PC-3 (cell line): ENCODE data around the gene MBD3L1. TPM values are rescaled to one million over a fixed set of nuclear protein-coding genes. Genes with fewer than 3 reads are reported as not detected.

ENCODE experiments used
- ATAC-seq: fragments of 200-7000 bp; cut with Tn5 transposase; 2 replicates; pipeline ENCODE4 v1.9.1; 2020; ENCODE audit warnings: mild to moderate bottlenecking, moderate library complexity
- BruUV-seq: library from RNA; stranded (reverse); fragments of 400-500 nt; replicated peaks from 2 replicates; lab custom pipeline; 2021; lab: Mats Ljungman, UMichigan
- CTCF ChIA-PET: fragments of 300-600 bp; sonication (Branson Sonifier 250); formaldehyde crosslinking; loops from one replicate; lab custom pipeline; 2022; ENCODE audit warnings: antibody characterized with exemption; lab: Charles Lee
- POLR2A ChIA-PET: fragments of 300-600 bp; sonication (Branson Sonifier 250); formaldehyde crosslinking; loops from one replicate; lab custom pipeline; 2022; ENCODE audit warnings: antibody characterized with exemption; ENCODE audit not compliant: unreplicated experiment; lab: Charles Lee
- DNase-seq: peaks from one replicate; pipeline ENCODE4 v3.0.0-alpha.2; 2015
- H2AFZ ChIP-seq: fragments of 300-600 bp; sonication (generic); 2 replicates; pipeline ENCODE4 v1.6.0; 2016; ENCODE audit warnings: antibody characterized with exemption, low read length
- H3F3A ChIP-seq: fragments of 300-600 bp; sonication (generic); one replicate; pipeline ENCODE4 v1.6.0; 2017; ENCODE audit warnings: antibody characterized with exemption, low read length, control low read depth, mild to moderate bottlenecking; ENCODE audit not compliant: unreplicated experiment
- H3K27ac ChIP-seq: fragments of 300-600 bp; sonication (generic); 2 replicates; pipeline ENCODE4 v1.5.1; 2016; ENCODE audit warnings: mild to moderate bottlenecking, low read length
- H3K27me3 ChIP-seq: fragments of 300-600 bp; sonication (generic); 2 replicates; pipeline ENCODE4 v1.6.1; 2016; ENCODE audit warnings: low read length, mixed read lengths
- H3K36me3 ChIP-seq: fragments of 300-600 bp; sonication (generic); 2 replicates; pipeline ENCODE4 v1.6.1; 2016; ENCODE audit warnings: low read depth, mixed run types, low read length, mixed read lengths
- H3K4me1 ChIP-seq: fragments of 300-600 bp; sonication (generic); 2 replicates; pipeline ENCODE4 v1.5.1; 2016; ENCODE audit warnings: low read length; ENCODE audit not compliant: insufficient read depth
- H3K4me2 ChIP-seq: fragments of 300-600 bp; sonication (generic); 2 replicates; pipeline ENCODE4 v1.6.0; 2016; ENCODE audit warnings: low read length
- H3K4me3 ChIP-seq: fragments of 300-600 bp; sonication (generic); 2 replicates; pipeline ENCODE4 v1.5.1; 2016; ENCODE audit warnings: mild to moderate bottlenecking, low read length, mixed read lengths
- H3K79me2 ChIP-seq: fragments of 300-600 bp; sonication (generic); 2 replicates; pipeline ENCODE4 v1.6.1; 2017; ENCODE audit warnings: low read length, mixed read lengths
- H3K9ac ChIP-seq: fragments of 300-600 bp; sonication (generic); 2 replicates; pipeline ENCODE4 v1.6.0; 2016; ENCODE audit warnings: mild to moderate bottlenecking, low read length
- H3K9me2 ChIP-seq: fragments of 300-600 bp; sonication (generic); replicated peaks from 2 replicates; pipeline ENCODE4 v1.6.1; 2016; ENCODE audit warnings: mixed run types, low read length, mixed read lengths
- H3K9me3 ChIP-seq: fragments of 300-600 bp; sonication (generic); 2 replicates; pipeline ENCODE4 v1.6.1; 2016; ENCODE audit warnings: low read length, mixed read lengths
- H4K20me1 ChIP-seq: fragments of 300-600 bp; sonication (generic); 2 replicates; pipeline ENCODE4 v1.6.1; 2016; ENCODE audit warnings: low read length, mixed read lengths
- EZH2 ChIP-seq: fragments of 300-600 bp; sonication (generic); IDR thresholded peaks from one replicate; pipeline ENCODE4 v1.6.1; 2017; ENCODE audit warnings: antibody characterized with exemption, mild to moderate bottlenecking, low read length; ENCODE audit not compliant: unreplicated experiment
- EZH2phosphoT487 ChIP-seq: fragments of 300-600 bp; sonication (generic); IDR thresholded peaks from 2 replicates; pipeline ENCODE4 v1.6.1; 2018; ENCODE audit warnings: mild to moderate bottlenecking, antibody characterized with exemption, low read length, borderline replicate concordance
- intact Hi-C: fragments of 100-400 bp; cut with micrococcal nuclease; formaldehyde crosslinking; loops from 2 replicates; pipeline ENCODE4 v1.9.0; 2023
- total RNA-seq: library from RNA; depleted of rRNA; stranded (reverse); fragments of >200 nt; gene quantifications from 2 replicates; pipeline ENCODE4 v1.2.3, GENCODE V29; 2014
- TF ChIP-seq, protein P1 (sequence below): fragments of 300-600 bp; sonication (generic); conservative IDR thresholded peaks from 2 replicates; pipeline ENCODE4 v1.5.1; 2017; ENCODE audit warnings: antibody characterized with exemption, low read depth, mild to moderate bottlenecking, low read length

The MBD3L1 gene
- total RNA-seq, 1 experiment from 2014 or later = not detected

DNA sequence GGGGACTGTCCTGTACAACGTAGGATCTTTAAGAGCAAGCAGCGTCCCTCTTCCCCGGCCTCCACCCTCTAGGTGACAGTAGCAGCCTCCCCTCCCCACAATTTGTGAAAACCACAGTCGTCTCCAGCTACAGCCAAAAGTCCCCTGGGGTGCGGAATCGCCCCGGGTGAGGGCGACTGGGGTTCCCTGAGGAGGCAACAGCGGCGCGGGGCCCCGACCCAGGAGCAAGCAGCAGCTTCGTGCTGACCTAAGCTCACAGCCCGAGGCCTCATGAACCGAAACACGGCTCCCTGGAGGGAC lies 395 bp upstream of the MBD3L1 start:
- H4K20me1 ChIP-seq = no peaks in the 10 kb centered on the region
- no peaks in the 10 kb centered on the region for H3F3A ChIP-seq
- H3K4me2 ChIP-seq = peak overlapping the region; percentile 98
- intact Hi-C loops = loop anchor here (1.0 to 5.0 kb wide), 3 partner anchors 201 to 751 kb away; partner anchors contain the start of gene ZNF121
- peak overlapping the region; percentile 92 for H2AFZ ChIP-seq
- TF ChIP-seq EZH2 (no peak), EZH2phosphoT487 (no peak)
- TF ChIP-seq, protein P1, sequence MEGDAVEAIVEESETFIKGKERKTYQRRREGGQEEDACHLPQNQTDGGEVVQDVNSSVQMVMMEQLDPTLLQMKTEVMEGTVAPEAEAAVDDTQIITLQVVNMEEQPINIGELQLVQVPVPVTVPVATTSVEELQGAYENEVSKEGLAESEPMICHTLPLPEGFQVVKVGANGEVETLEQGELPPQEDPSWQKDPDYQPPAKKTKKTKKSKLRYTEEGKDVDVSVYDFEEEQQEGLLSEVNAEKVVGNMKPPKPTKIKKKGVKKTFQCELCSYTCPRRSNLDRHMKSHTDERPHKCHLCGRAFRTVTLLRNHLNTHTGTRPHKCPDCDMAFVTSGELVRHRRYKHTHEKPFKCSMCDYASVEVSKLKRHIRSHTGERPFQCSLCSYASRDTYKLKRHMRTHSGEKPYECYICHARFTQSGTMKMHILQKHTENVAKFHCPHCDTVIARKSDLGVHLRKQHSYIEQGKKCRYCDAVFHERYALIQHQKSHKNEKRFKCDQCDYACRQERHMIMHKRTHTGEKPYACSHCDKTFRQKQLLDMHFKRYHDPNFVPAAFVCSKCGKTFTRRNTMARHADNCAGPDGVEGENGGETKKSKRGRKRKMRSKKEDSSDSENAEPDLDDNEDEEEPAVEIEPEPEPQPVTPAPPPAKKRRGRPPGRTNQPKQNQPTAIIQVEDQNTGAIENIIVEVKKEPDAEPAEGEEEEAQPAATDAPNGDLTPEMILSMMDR = no peak
- ATAC-seq (peak; percentile 17), DNase-seq (no peak)
- peak overlapping the region; percentile 87 for H3K4me3 ChIP-seq
- H3K9me3 ChIP-seq = no peaks in the 10 kb centered on the region
- no TSS peak for BruUV-seq
- peak overlapping the region; percentile 83 for H3K27ac ChIP-seq
- H3K79me2 ChIP-seq = no peaks in the 10 kb centered on the region
- H3K4me1 ChIP-seq = peaks cover 9% of the 10 kb centered on the region
- H3K9ac ChIP-seq = peak overlapping the region; percentile 90
- POLR2A ChIA-PET = interaction anchor here (0.7 kb wide), 1 partner anchor 177 kb away, joined by 4 read pairs; no protein-coding TSS in a partner anchor
- CTCF ChIA-PET = no interaction called here
- H3K9me2 ChIP-seq = no peaks in the 10 kb centered on the region
- no peaks in the 10 kb centered on the region for H3K36me3 ChIP-seq
- H3K27me3 ChIP-seq = peaks cover 5% of the 10 kb centered on the region

DNA sequence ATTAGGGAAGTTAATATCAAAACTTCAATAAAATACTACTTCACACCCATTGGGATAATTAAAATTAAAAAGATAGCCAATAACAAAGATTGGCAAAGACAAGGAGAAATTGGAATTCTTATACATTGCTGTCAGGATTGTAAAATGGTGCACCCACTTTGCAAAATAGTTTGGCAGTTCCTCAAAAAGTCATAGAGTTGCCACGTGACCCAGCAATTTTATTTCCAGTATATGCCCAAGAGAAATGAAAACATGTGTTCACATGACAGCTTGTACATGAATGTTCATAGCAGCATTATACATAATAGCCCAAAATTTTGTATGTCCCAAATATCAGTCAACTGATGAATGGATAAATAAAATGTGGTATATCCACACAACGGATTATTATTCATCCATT lies 3.3 kb downstream of the MBD3L1 start:
- Histone ChIP-seq H3K27ac (no peak overlapping the region), H3K36me3 (no peaks in the 10 kb centered on the region), H3K4me2 (no peak overlapping the region), H2AFZ (no peak overlapping the region), H3K4me3 (no peak overlapping the region), H3F3A (no peaks in the 10 kb centered on the region), H3K79me2 (no peaks in the 10 kb centered on the region), H3K27me3 (peaks cover 38% of the 10 kb centered on the region), H3K9ac (no peak overlapping the region), H4K20me1 (no peaks in the 10 kb centered on the region), H3K4me1 (peaks cover 9% of the 10 kb centered on the region), H3K9me3 (no peaks in the 10 kb centered on the region), H3K9me2 (no peaks in the 10 kb centered on the region)
- DNase-seq (no peak), ATAC-seq (no peak)
- TF ChIP-seq, protein P1 = no peak
- TF ChIP-seq EZH2phosphoT487 (no peak), EZH2 (no peak)
- CTCF ChIA-PET = no interaction called here
- BruUV-seq = no TSS peak
- intact Hi-C loops = no loop called here
- POLR2A ChIA-PET = interaction anchor here (0.6 kb wide), 1 partner anchor 215 kb away, joined by 3 read pairs; no protein-coding TSS in a partner anchor

DNA sequence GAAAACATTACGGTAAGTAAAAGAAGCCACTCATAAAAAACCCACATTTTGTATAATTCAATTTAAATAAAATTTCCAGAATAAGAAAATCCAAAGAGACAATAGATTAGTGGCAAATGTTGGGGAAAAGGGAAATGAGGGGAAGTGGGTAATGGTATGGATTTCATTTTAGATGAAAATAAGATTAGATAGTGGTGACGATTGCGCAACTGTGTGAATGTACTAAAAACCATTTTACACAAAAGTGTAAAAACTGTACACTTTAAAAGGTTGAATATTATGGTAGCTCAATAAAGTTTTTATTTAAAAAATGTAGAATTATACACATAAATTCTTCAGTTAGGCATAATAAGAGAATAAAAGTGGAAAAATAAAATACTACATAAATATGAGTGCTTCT lies 3.7 kb downstream of the MBD3L1 start:
- no peaks in the 10 kb centered on the region for H3K9me2 ChIP-seq
- POLR2A ChIA-PET = interaction anchor here (0.6 kb wide), 1 partner anchor 214 kb away, joined by 3 read pairs; no protein-coding TSS in a partner anchor
- ATAC-seq (no peak), DNase-seq (no peak)
- no peak overlapping the region for H2AFZ ChIP-seq
- no peak overlapping the region for H3K4me3 ChIP-seq
- H3K9ac ChIP-seq = no peak overlapping the region
- H3F3A ChIP-seq = no peaks in the 10 kb centered on the region
- peaks cover 9% of the 10 kb centered on the region for H3K4me1 ChIP-seq
- CTCF ChIA-PET = no interaction called here
- no peaks in the 10 kb centered on the region for H3K79me2 ChIP-seq
- no peak overlapping the region for H3K27ac ChIP-seq
- peaks cover 41% of the 10 kb centered on the region for H3K27me3 ChIP-seq
- no peaks in the 10 kb centered on the region for H3K36me3 ChIP-seq
- TF ChIP-seq EZH2 (no peak), EZH2phosphoT487 (no peak)
- TF ChIP-seq, protein P1 = no peak
- intact Hi-C loops = no loop called here
- H3K4me2 ChIP-seq = no peak overlapping the region
- H4K20me1 ChIP-seq = no peaks in the 10 kb centered on the region
- BruUV-seq = no TSS peak
- no peaks in the 10 kb centered on the region for H3K9me3 ChIP-seq
